HepG2 (cell line): ENCODE measurements around the gene TMEM198. TPM values are rescaled to one million over a fixed set of nuclear protein-coding genes. Genes with fewer than 3 reads are reported as not detected.
A peak's percentile ranks its signal among the peaks of the same experiment; 100 is the strongest.

ENCODE experiments used
- ATAC-seq: fragments of 200-7000 bp; cut with Tn5 transposase; 3 replicates; pipeline ENCODE4 v1.9.1; 2020; ENCODE audit warnings: mild to moderate bottlenecking, moderate library complexity
- BruUV-seq: library from RNA; stranded (reverse); fragments of 400-500 nt; replicated peaks from 2 replicates; lab custom pipeline; 2021; lab: Mats Ljungman, UMichigan
- CTCF ChIA-PET: fragments of 300-600 bp; formaldehyde crosslinking; extraction: SDS; loops from one replicate; lab custom pipeline; 2021; ENCODE audit warnings: low total read pairs, inconsistent platforms, low intra/inter-chr PET ratio; lab: Yijun Ruan, JAX
- POLR2A ChIA-PET: fragments of 350-600 bp; sonication (Branson Sonifier 250); formaldehyde crosslinking; loops from one replicate; lab custom pipeline; 2020; ENCODE audit warnings: antibody characterized with exemption, inconsistent platforms; lab: Yijun Ruan, JAX
- DNase-seq: peaks from one replicate; pipeline ENCODE4 v3.0.0-alpha.2; 2015; ENCODE audit warnings: low spot score
- FAIRE-seq: peaks from 3 replicates; lab custom pipeline; 2011; peaks lifted over from hg19 to GRCh38; lab: Jason Lieb, UNC
- H2AFZ ChIP-seq: one replicate; pipeline ENCODE4 v1.6.1; 2011; ENCODE audit warnings: low read length, inconsistent platforms
- H3K27ac ChIP-seq: fragments of 300-600 bp; 3 replicates; pipeline ENCODE4 v1.8.0; 2011; ENCODE audit warnings: mixed run types, mild to moderate bottlenecking, mixed read lengths, low read length, inconsistent platforms; ENCODE audit not compliant: insufficient read depth; ENCODE audit errors: extremely low read length
- H3K27me3 ChIP-seq, 2 experiments: fragments of 200-600 bp in 1 of 2; 2 replicates in 1 of 2; 3 replicates in 1 of 2; pipeline versions ENCODE4 v1.6.0 to v1.8.0; 2011; ENCODE audit warnings: low read length in 2 of 2, mild to moderate bottlenecking in 2 of 2, moderate library complexity in 2 of 2, inconsistent platforms in 1 of 2; ENCODE audit not compliant: insufficient read depth in 2 of 2, control insufficient read depth in 1 of 2
- H3K36me3 ChIP-seq, 2 experiments: fragments of 200-600 bp in 1 of 2; replicated peaks in 1 of 2; 2 replicates in 1 of 2; 3 replicates in 1 of 2; pipeline versions ENCODE4 v1.5.1 to v1.8.0; 2011; ENCODE audit warnings: low read length in 2 of 2, inconsistent platforms in 1 of 2; ENCODE audit not compliant: insufficient read depth in 2 of 2, control insufficient read depth in 1 of 2
- H3K4me1 ChIP-seq: 2 replicates; pipeline ENCODE4 v1.5.1; 2012; ENCODE audit warnings: low read length, inconsistent platforms; ENCODE audit not compliant: insufficient read depth
- H3K4me2 ChIP-seq: 2 replicates; pipeline ENCODE4 v1.6.0; 2011; ENCODE audit warnings: low read depth, low read length, inconsistent platforms
- H3K4me3 ChIP-seq, 3 experiments: fragments of 200-600 bp in 1 of 3; sonication (generic), shearing (Covaris generic) in 1 of 3; replicated peaks in 1 of 3; 2 replicates each; pipeline ENCODE4 v1.5.1; 2011 to 2016; ENCODE audit warnings: low read length in 3 of 3, inconsistent platforms in 2 of 3, low read depth in 2 of 3, mild to moderate bottlenecking in 2 of 3, control low read depth in 1 of 3, mixed read lengths in 1 of 3; ENCODE audit not compliant: insufficient read depth in 1 of 3
- H3K79me2 ChIP-seq: one replicate; pipeline ENCODE4 v1.6.1; 2011; ENCODE audit warnings: low read length, inconsistent platforms; ENCODE audit not compliant: insufficient read depth
- H3K9ac ChIP-seq: 2 replicates; pipeline ENCODE4 v1.6.0; 2011; ENCODE audit warnings: mild to moderate bottlenecking, low read depth, low read length, inconsistent platforms; ENCODE audit not compliant: insufficient read depth
- H3K9me3 ChIP-seq: 2 replicates; pipeline ENCODE4 v1.5.1; 2012; ENCODE audit warnings: mild to moderate bottlenecking, low read length
- H4K20me1 ChIP-seq: 2 replicates; pipeline ENCODE4 v1.6.0; 2011; ENCODE audit warnings: inconsistent platforms, mild to moderate bottlenecking, low read length, moderate library complexity; ENCODE audit not compliant: insufficient read depth
- ATF7 ChIP-seq, 2 experiments: fragments of 450-650 bp in 1 of 2; sonication (generic) in 1 of 2; formaldehyde crosslinking in 1 of 2; IDR thresholded peaks; 2 replicates each; pipeline versions ENCODE4 v1.4.0 to v1.6.1; 2016 to 2020; ENCODE audit warnings: antibody characterized with exemption in 1 of 2, mild to moderate bottlenecking in 1 of 2, missing genetic modification reagents in 1 of 2
- HOXD1 ChIP-seq: sonication (generic); formaldehyde crosslinking; IDR thresholded peaks from 2 replicates; pipeline ENCODE4 v1.5.0; 2020; ENCODE audit warnings: missing genetic modification reagents
- MTF1 ChIP-seq: sonication (generic); formaldehyde crosslinking; IDR thresholded peaks from 2 replicates; pipeline ENCODE4 v1.5.0; 2020; ENCODE audit warnings: missing genetic modification reagents
- SAFB2 ChIP-seq: sonication (generic); formaldehyde crosslinking; IDR thresholded peaks from 2 replicates; pipeline ENCODE4 v1.5.1; 2020; ENCODE audit warnings: missing genetic modification reagents, low read depth, mild to moderate bottlenecking, borderline replicate concordance
- ZMYM3 ChIP-seq: sonication (generic); formaldehyde crosslinking; IDR thresholded peaks from 2 replicates; pipeline ENCODE4 v1.5.1; 2020; ENCODE audit warnings: mild to moderate bottlenecking, missing genetic modification reagents
- ZNF260 ChIP-seq: sonication (generic); formaldehyde crosslinking; IDR thresholded peaks from 2 replicates; pipeline ENCODE4 v1.4.0; 2020; ENCODE audit warnings: missing genetic modification reagents, low read depth, mild to moderate bottlenecking, borderline replicate concordance
- ZNF44 ChIP-seq: sonication (generic); formaldehyde crosslinking; IDR thresholded peaks from 2 replicates; pipeline ENCODE4 v1.5.1; 2020; ENCODE audit warnings: mild to moderate bottlenecking, missing genetic modification reagents
- ZNF605 ChIP-seq: sonication (generic); formaldehyde crosslinking; IDR thresholded peaks from 2 replicates; pipeline ENCODE4 v1.8.0; 2022; ENCODE audit warnings: mild to moderate bottlenecking, missing genetic modification reagents
- ZNF614 ChIP-seq: IDR thresholded peaks from 2 replicates; pipeline ENCODE4 v1.6.1; 2018; ENCODE audit warnings: missing biosample characterization, missing genetic modification reagents, inconsistent platforms, borderline replicate concordance
- WGBS: methylation state at CpG from one replicate; pipeline ENCODE4 v1.1.6; 2017; ENCODE audit warnings: low lambda C conversion rate; 5-methylcytosine and 5-hydroxymethylcytosine counted together
- in situ Hi-C: cut with HindIII; loops from 2 replicates; pipeline ENCODE4 v1.10.0; 2017; ENCODE audit warnings: low pct_unique_long_range_greater_than_20kb; ENCODE audit not compliant: extremely low pct_ligation_motif_present
- intact Hi-C: fragments of 100-400 bp; cut with micrococcal nuclease; formaldehyde crosslinking; loops from one replicate; pipeline ENCODE4 v1.10.0; 2022; ENCODE audit not compliant: unreplicated experiment
- polyA plus RNA-seq, 8 experiments: library from polyadenylated mRNA; depleted of rRNA in 3 of 8; stranded (reverse) in 7 of 8; unstranded in 1 of 8; fragments of >200 nt; fragmentation: Illumina TruSeq in 4 of 8; extraction: Trizol in 4 of 8; gene quantifications; 2 replicates each; pipeline versions ENCODE4 v1.2.1 to v1.2.3, GENCODE V29; 2011 to 2016; ENCODE audit warnings: low read depth in 4 of 8, missing spikeins in 1 of 8, mixed read lengths in 1 of 8; ENCODE audit not compliant: insufficient read depth in 1 of 8
- total RNA-seq, 5 experiments: library from RNA; depleted of rRNA; stranded (reverse); fragments of >200 nt; fragmentation: Illumina TruSeq; extraction: Trizol; gene quantifications; 2 replicates each; pipeline ENCODE4 v1.2.3, GENCODE V29; 2016; ENCODE audit warnings: low read depth in 1 of 5
- TF ChIP-seq, protein P1 (sequence below): sonication (generic); formaldehyde crosslinking; IDR thresholded peaks from 2 replicates; pipeline ENCODE4 v1.9.0; 2022; ENCODE audit warnings: missing genetic modification reagents, mild to moderate bottlenecking, borderline replicate concordance
- TF ChIP-seq, protein P2 (sequence below): IDR thresholded peaks from 2 replicates; pipeline ENCODE4 v1.6.1; 2016
- TF ChIP-seq, protein P3 (sequence below): sonication (generic); formaldehyde crosslinking; IDR thresholded peaks from 2 replicates; pipeline ENCODE4 v1.4.0; 2020; ENCODE audit warnings: missing genetic modification reagents
- TF ChIP-seq, protein P4 (sequence below): sonication (generic); formaldehyde crosslinking; IDR thresholded peaks from 2 replicates; pipeline ENCODE4 v1.5.0; 2020; ENCODE audit warnings: mild to moderate bottlenecking, missing genetic modification reagents, moderate library complexity

TMEM198 gene
- total and polyA plus RNA-seq, 2 of the 13 experiments (the other 11 are each of a cell fraction or from before 2014, with no cell fraction given) = 17.3 to 23.5 TPM

DNA sequence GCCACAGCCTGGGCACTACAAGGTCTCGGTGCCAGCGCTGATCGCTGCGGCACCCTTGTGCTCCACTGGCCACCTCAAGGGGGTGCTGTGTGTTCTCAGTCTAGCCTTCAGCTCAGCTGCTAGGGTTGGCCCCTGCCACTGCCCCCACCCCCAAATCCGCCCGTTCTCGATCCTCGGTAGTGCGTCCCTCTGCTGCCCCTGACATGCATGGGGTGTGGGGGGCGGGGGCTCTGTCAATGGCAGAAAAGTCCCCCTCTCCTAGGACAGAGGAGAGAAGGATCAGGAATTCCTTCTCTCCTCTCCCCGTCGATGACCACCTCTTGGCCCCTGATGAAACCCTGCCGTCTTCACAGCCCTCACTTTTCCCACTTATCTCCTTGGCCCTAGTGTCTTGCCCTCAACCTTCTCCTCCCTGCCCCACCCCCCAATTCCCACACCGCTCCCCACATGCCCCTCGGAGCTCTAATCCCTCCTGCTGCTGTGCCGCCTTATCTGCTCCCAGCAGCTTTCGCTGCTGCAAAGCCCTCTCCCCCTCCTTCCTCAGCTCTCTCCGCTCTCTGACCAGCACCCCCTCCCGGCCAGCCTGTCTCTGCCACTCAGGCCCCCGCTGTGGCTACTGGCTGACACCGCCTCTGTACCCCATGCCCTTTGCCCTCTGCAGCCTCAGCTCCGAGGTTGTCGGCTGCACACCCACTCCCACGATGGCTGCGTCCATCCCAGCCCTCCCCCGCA is 33.9 kb upstream of the TMEM198 start:
- peaks cover 11% of the 10 kb centered on the region; the same call in 1 of the 2 replicates for H4K20me1 ChIP-seq
- intact Hi-C loops = loop anchor here (1.0 kb wide), 1 partner anchor 15 kb away; no protein-coding TSS in a partner anchor
- ChIA-PET CTCF (interaction anchor here (1.0 to 1.9 kb wide), 7 partner anchors 11 to 133 kb away, joined by 3 to 26 read pairs (median 7); a partner anchor contains a TSS), POLR2A (interaction anchor here (0.6 to 7.7 kb wide), 9 partner anchors 9 to 122 kb away, joined by 3 to 94 read pairs (median 6); partner anchors contain the start of genes DNPEP, GMPPA and OBSL1)
- peak overlapping the region; percentile 52 to 70 (median 53) for H3K4me3 ChIP-seq
- no TSS peak for BruUV-seq
- H3K27ac ChIP-seq = no peak overlapping the region
- peaks cover 34% of the 10 kb centered on the region for H3K4me1 ChIP-seq
- H3K79me2 ChIP-seq = no peaks in the 10 kb centered on the region
- peak overlapping the region; percentile 96 for H3K4me2 ChIP-seq
- DNase-seq (peak; percentile 60), FAIRE-seq (peak; percentile 90), ATAC-seq (peak; percentile 89)
- peaks cover 14 to 41% of the 10 kb centered on the region in 2 experiments for H3K27me3 ChIP-seq
- H3K9me3 ChIP-seq = no peaks in the 10 kb centered on the region
- peaks cover 7 to 11% of the 10 kb centered on the region in 2 experiments; a peak in 3 of 5 replicates for H3K36me3 ChIP-seq
- no peak overlapping the region for H3K9ac ChIP-seq
- no peak overlapping the region for H2AFZ ChIP-seq
- in situ Hi-C loops = no loop called here
- WGBS = 2% methylated on average over 26 of the region's 26 CpGs
- TF ChIP-seq ZNF614 (CRISPR knock-in tag) = peak; percentile 24; the same call in 1 of the 2 replicates
- TF ChIP-seq, protein P1, sequence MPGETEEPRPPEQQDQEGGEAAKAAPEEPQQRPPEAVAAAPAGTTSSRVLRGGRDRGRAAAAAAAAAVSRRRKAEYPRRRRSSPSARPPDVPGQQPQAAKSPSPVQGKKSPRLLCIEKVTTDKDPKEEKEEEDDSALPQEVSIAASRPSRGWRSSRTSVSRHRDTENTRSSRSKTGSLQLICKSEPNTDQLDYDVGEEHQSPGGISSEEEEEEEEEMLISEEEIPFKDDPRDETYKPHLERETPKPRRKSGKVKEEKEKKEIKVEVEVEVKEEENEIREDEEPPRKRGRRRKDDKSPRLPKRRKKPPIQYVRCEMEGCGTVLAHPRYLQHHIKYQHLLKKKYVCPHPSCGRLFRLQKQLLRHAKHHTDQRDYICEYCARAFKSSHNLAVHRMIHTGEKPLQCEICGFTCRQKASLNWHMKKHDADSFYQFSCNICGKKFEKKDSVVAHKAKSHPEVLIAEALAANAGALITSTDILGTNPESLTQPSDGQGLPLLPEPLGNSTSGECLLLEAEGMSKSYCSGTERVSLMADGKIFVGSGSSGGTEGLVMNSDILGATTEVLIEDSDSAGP (CRISPR knock-in tag) = peak; percentile 51
- 0 out of 2 replicates have a peak, but pooled peaks have one; percentile 34 for TF ChIP-seq HOXD1 (CRISPR knock-in tag)
- no peak for TF ChIP-seq ZNF44 (CRISPR knock-in tag)
- TF ChIP-seq, protein P2, sequence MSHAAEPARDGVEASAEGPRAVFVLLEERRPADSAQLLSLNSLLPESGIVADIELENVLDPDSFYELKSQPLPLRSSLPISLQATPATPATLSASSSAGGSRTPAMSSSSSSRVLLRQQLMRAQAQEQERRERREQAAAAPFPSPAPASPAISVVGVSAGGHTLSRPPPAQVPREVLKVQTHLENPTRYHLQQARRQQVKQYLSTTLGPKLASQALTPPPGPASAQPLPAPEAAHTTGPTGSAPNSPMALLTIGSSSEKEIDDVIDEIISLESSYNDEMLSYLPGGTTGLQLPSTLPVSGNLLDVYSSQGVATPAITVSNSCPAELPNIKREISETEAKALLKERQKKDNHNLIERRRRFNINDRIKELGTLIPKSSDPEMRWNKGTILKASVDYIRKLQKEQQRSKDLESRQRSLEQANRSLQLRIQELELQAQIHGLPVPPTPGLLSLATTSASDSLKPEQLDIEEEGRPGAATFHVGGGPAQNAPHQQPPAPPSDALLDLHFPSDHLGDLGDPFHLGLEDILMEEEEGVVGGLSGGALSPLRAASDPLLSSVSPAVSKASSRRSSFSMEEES (CRISPR knock-in tag) = 0 out of 2 replicates have a peak, but pooled peaks have one; percentile 6
- 0 out of 2 replicates have a peak, but pooled peaks have one; percentile 20 for TF ChIP-seq ZMYM3 (CRISPR knock-in tag)
- 0 out of 2 replicates have a peak, but pooled peaks have one; percentile 23 for TF ChIP-seq ZNF605
- TF ChIP-seq SAFB2 (CRISPR knock-in tag) = 0 out of 2 replicates have a peak, but pooled peaks have one; percentile 77
- TF ChIP-seq, protein P3, sequence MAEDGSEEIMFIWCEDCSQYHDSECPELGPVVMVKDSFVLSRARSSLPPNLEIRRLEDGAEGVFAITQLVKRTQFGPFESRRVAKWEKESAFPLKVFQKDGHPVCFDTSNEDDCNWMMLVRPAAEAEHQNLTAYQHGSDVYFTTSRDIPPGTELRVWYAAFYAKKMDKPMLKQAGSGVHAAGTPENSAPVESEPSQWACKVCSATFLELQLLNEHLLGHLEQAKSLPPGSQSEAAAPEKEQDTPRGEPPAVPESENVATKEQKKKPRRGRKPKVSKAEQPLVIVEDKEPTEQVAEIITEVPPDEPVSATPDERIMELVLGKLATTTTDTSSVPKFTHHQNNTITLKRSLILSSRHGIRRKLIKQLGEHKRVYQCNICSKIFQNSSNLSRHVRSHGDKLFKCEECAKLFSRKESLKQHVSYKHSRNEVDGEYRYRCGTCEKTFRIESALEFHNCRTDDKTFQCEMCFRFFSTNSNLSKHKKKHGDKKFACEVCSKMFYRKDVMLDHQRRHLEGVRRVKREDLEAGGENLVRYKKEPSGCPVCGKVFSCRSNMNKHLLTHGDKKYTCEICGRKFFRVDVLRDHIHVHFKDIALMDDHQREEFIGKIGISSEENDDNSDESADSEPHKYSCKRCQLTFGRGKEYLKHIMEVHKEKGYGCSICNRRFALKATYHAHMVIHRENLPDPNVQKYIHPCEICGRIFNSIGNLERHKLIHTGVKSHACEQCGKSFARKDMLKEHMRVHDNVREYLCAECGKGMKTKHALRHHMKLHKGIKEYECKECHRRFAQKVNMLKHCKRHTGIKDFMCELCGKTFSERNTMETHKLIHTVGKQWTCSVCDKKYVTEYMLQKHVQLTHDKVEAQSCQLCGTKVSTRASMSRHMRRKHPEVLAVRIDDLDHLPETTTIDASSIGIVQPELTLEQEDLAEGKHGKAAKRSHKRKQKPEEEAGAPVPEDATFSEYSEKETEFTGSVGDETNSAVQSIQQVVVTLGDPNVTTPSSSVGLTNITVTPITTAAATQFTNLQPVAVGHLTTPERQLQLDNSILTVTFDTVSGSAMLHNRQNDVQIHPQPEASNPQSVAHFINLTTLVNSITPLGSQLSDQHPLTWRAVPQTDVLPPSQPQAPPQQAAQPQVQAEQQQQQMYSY = no peak
- no peak for TF ChIP-seq ZNF260 (CRISPR knock-in tag)
- no peak for TF ChIP-seq ATF7 (IDR thresholded peaks at IDR 0.05)
- no peak for TF ChIP-seq ATF7 (CRISPR knock-in tag; IDR thresholded peaks at IDR 0.05)
- TF ChIP-seq MTF1 = no peak
- TF ChIP-seq, protein P4, sequence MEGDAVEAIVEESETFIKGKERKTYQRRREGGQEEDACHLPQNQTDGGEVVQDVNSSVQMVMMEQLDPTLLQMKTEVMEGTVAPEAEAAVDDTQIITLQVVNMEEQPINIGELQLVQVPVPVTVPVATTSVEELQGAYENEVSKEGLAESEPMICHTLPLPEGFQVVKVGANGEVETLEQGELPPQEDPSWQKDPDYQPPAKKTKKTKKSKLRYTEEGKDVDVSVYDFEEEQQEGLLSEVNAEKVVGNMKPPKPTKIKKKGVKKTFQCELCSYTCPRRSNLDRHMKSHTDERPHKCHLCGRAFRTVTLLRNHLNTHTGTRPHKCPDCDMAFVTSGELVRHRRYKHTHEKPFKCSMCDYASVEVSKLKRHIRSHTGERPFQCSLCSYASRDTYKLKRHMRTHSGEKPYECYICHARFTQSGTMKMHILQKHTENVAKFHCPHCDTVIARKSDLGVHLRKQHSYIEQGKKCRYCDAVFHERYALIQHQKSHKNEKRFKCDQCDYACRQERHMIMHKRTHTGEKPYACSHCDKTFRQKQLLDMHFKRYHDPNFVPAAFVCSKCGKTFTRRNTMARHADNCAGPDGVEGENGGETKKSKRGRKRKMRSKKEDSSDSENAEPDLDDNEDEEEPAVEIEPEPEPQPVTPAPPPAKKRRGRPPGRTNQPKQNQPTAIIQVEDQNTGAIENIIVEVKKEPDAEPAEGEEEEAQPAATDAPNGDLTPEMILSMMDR = peak; percentile 92
